HCT116 (cell line): ENCODE results near the gene SPOCK3. TPM values are rescaled to one million over a fixed set of nuclear protein-coding genes. Genes with fewer than 3 reads are reported as not detected.

Experiments used
- ATAC-seq: fragments of 200-7000 bp; cut with Tn5 transposase; 2 replicates; pipeline ENCODE4 v1.9.1; 2020; ENCODE audit warnings: mild to moderate bottlenecking, moderate library complexity
- BruUV-seq: library from RNA; stranded (reverse); fragments of 400-500 nt; replicated peaks from 2 replicates; lab custom pipeline; 2021; lab: Mats Ljungman, UMichigan
- CTCF ChIA-PET: fragments of 300-600 bp; sonication (Branson Sonifier 250); formaldehyde crosslinking; loops from one replicate; lab custom pipeline; 2021; ENCODE audit warnings: antibody characterized with exemption; lab: Charles Lee
- POLR2A ChIA-PET: fragments of 300-600, 350-600 bp; sonication (Branson Sonifier 250); formaldehyde crosslinking; loops from one replicate; lab custom pipeline; 2021; ENCODE audit warnings: antibody characterized with exemption; lab: Charles Lee
- RAD21 ChIA-PET, 2 experiments: fragments of 300-600 bp; sonication (Branson Sonifier 250); formaldehyde crosslinking; loops; one replicate each; lab custom pipeline; 2023; ENCODE audit warnings: low total read pairs in 2 of 2; ENCODE audit not compliant: uncharacterized antibody in 2 of 2, unreplicated experiment in 2 of 2, low non-redundant PET in 1 of 2; lab: Charles Lee
- DNase-seq: peaks from one replicate; pipeline ENCODE4 v3.0.0-alpha.2; 2010; ENCODE audit warnings: low read depth, low spot score
- H2AFZ ChIP-seq: fragments of 200-600 bp; shearing (Covaris generic), sonication (generic); 2 replicates; pipeline ENCODE4 v1.6.1; 2017; ENCODE audit warnings: low read depth, mixed run types, mixed read lengths, antibody characterized with exemption, low read length; ENCODE audit not compliant: poor library complexity, severe bottlenecking
- H3K27ac ChIP-seq: 2 replicates; pipeline ENCODE4 v1.5.1; 2012; ENCODE audit warnings: low read depth, low read length
- H3K27me3 ChIP-seq: fragments of 200-600 bp; sonication (generic); 2 replicates; pipeline ENCODE4 v1.6.1; 2016; ENCODE audit warnings: mixed run types, low read length, mixed read lengths; ENCODE audit not compliant: insufficient read depth
- H3K36me3 ChIP-seq, 2 experiments: fragments of 200-500 bp in 1 of 2; fragments of 200-600 bp in 1 of 2; sonication (Bioruptor generic) in 1 of 2; sonication (generic) in 1 of 2; 2 replicates each; pipeline versions ENCODE4 v1.5.1 to v1.6.1; 2014 to 2016; ENCODE audit warnings: low read length in 2 of 2, inconsistent platforms in 1 of 2, mixed read lengths in 1 of 2, mixed run types in 1 of 2; ENCODE audit not compliant: insufficient read depth in 2 of 2, control insufficient read depth in 1 of 2
- H3K4me1 ChIP-seq, 2 experiments: fragments of 200-600 bp in 1 of 2; sonication (generic) in 1 of 2; 2 replicates each; pipeline versions ENCODE4 v1.5.1 to v1.6.1; 2012 to 2017; ENCODE audit warnings: low read length in 2 of 2, inconsistent platforms in 1 of 2, mild to moderate bottlenecking in 1 of 2, mixed read lengths in 1 of 2, mixed run types in 1 of 2, moderate library complexity in 1 of 2; ENCODE audit not compliant: insufficient read depth in 2 of 2, control insufficient read depth in 1 of 2
- H3K4me2 ChIP-seq: fragments of 200-600 bp; sonication (generic); 2 replicates; pipeline ENCODE4 v1.6.1; 2017; ENCODE audit warnings: mixed run types, low read length, mixed read lengths
- H3K4me3 ChIP-seq, 2 experiments: fragments of 200-600 bp in 1 of 2; sonication (generic) in 1 of 2; replicated peaks in 1 of 2; 2 replicates each; pipeline ENCODE4 v1.5.1; 2011 to 2016; ENCODE audit warnings: low read length in 2 of 2, control low read depth in 1 of 2, low read depth in 1 of 2, mild to moderate bottlenecking in 1 of 2, mixed read lengths in 1 of 2, mixed run types in 1 of 2
- H3K79me2 ChIP-seq: fragments of 200-600 bp; sonication (generic); 2 replicates; pipeline ENCODE4 v1.6.1; 2017; ENCODE audit warnings: mild to moderate bottlenecking, mixed run types, low read length, moderate library complexity, mixed read lengths; ENCODE audit not compliant: insufficient read depth
- H3K9ac ChIP-seq: fragments of 200-600 bp; sonication (generic); 2 replicates; pipeline ENCODE4 v1.6.1; 2016; ENCODE audit warnings: low read length, mixed read lengths
- H3K9me2 ChIP-seq: fragments of 200-600 bp; sonication (generic), shearing (Covaris generic); 2 replicates; pipeline ENCODE4 v1.6.1; 2017; ENCODE audit warnings: mixed run types, mild to moderate bottlenecking, moderate library complexity; ENCODE audit not compliant: insufficient read depth
- H3K9me3 ChIP-seq, 2 experiments: fragments of 200-500 bp in 1 of 2; fragments of 200-600 bp in 1 of 2; sonication (Bioruptor generic) in 1 of 2; sonication (generic) in 1 of 2; 2 replicates each; pipeline ENCODE4 v1.6.1; 2014 to 2017; ENCODE audit warnings: low read length in 2 of 2, mixed read lengths in 2 of 2, inconsistent platforms in 1 of 2, low read depth in 1 of 2, mild to moderate bottlenecking in 1 of 2, mixed run types in 1 of 2, moderate library complexity in 1 of 2; ENCODE audit not compliant: control insufficient read depth in 1 of 2, insufficient read depth in 1 of 2
- H4K20me1 ChIP-seq: fragments of 200-600 bp; sonication (generic), shearing (Covaris generic); 2 replicates; pipeline ENCODE4 v1.6.1; 2017; ENCODE audit warnings: mixed run types, mild to moderate bottlenecking, moderate library complexity; ENCODE audit not compliant: insufficient read depth
- CBX3 ChIP-seq: IDR thresholded peaks from 2 replicates; pipeline ENCODE4 v1.6.1; 2012; ENCODE audit warnings: low read depth
- ELF1 ChIP-seq: IDR thresholded peaks from 2 replicates; pipeline ENCODE4 v1.6.1; 2012; ENCODE audit warnings: low read depth, borderline replicate concordance
- JUND ChIP-seq: IDR thresholded peaks from 2 replicates; pipeline ENCODE4 v1.6.1; 2012
- POLR2A ChIP-seq: IDR thresholded peaks from 2 replicates; pipeline ENCODE4 v1.7.0; 2011; ENCODE audit warnings: borderline replicate concordance; ENCODE audit not compliant: insufficient read depth, insufficient read length; ENCODE audit errors: extremely low read depth
- POLR2AphosphoS5 ChIP-seq: IDR thresholded peaks from 2 replicates; pipeline ENCODE4 v1.6.1; 2011; ENCODE audit warnings: mild to moderate bottlenecking, low read depth, low read length, moderate library complexity
- RAD21 ChIP-seq: IDR thresholded peaks from 2 replicates; pipeline ENCODE4 v1.6.1; 2012; ENCODE audit warnings: low read depth, mild to moderate bottlenecking
- YY1 ChIP-seq: IDR thresholded peaks from 2 replicates; pipeline ENCODE4 v1.6.1; 2011; ENCODE audit warnings: low read length, low read depth, moderate library complexity, mild to moderate bottlenecking; ENCODE audit not compliant: insufficient replicate concordance; ENCODE audit errors: extremely low read depth
- ZNF274 ChIP-seq: fragments of 200-500 bp; sonication (Bioruptor generic); IDR thresholded peaks from 2 replicates; pipeline ENCODE4 v1.6.1; 2014; ENCODE audit warnings: mild to moderate bottlenecking, low read depth, low read length, inconsistent platforms
- intact Hi-C: fragments of 100-400 bp; cut with micrococcal nuclease; formaldehyde crosslinking; loops from 2 replicates; pipeline ENCODE4 v1.10.0; 2022
- total RNA-seq: library from RNA; stranded (reverse); gene quantifications from one replicate; pipeline ENCODE4 v1.2.1, GENCODE V29; 2021; ENCODE audit not compliant: unreplicated experiment

The SPOCK3 gene
- total RNA-seq, 1 experiment from 2014 or later = 1.7 TPM

- H3K9ac ChIP-seq = no peak overlapping the region
- H3K27ac ChIP-seq = no peak overlapping the region
- no peak overlapping the region for H3K4me2 ChIP-seq
- no peaks in the 10 kb centered on the region for H3K9me3 ChIP-seq
- TF ChIP-seq YY1 = no peak
- TF ChIP-seq ELF1 = no peak
- TF ChIP-seq RAD21 = no peak
- no peak for TF ChIP-seq POLR2A
- no peaks in the 10 kb centered on the region for H3K9me2 ChIP-seq
- ChIA-PET RAD21 (no interaction called here), CTCF (no interaction called here), POLR2A (no interaction called here)
- H3K36me3 ChIP-seq = no peaks in the 10 kb centered on the region
- ATAC-seq (no peak), DNase-seq (no peak)
- no peaks in the 10 kb centered on the region for H3K79me2 ChIP-seq
- no peaks in the 10 kb centered on the region for H3K4me1 ChIP-seq
- BruUV-seq = no TSS peak
- no peak overlapping the region for H3K4me3 ChIP-seq
- no peaks in the 10 kb centered on the region for H3K27me3 ChIP-seq
- H2AFZ ChIP-seq = no peak overlapping the region
- intact Hi-C loops = no loop called here
- H4K20me1 ChIP-seq = no peaks in the 10 kb centered on the region
These were observed 507.5 kb downstream of the SPOCK3 start for GRCh38 chr4:166726832-166727231.

GRCh38 chr4:166724369-166724768, 509.9 kb downstream of the SPOCK3 start:
- Histone ChIP-seq H3K4me3 (no peak overlapping the region), H3K4me1 (no peaks in the 10 kb centered on the region), H2AFZ (no peak overlapping the region), H4K20me1 (no peaks in the 10 kb centered on the region), H3K27me3 (no peaks in the 10 kb centered on the region), H3K4me2 (no peak overlapping the region), H3K79me2 (no peaks in the 10 kb centered on the region), H3K36me3 (no peaks in the 10 kb centered on the region), H3K9me3 (no peaks in the 10 kb centered on the region), H3K9ac (no peak overlapping the region), H3K9me2 (no peaks in the 10 kb centered on the region), H3K27ac (no peak overlapping the region)
- TF ChIP-seq CBX3 (no peak), ZNF274 (no peak), JUND (no peak), POLR2A (no peak), POLR2AphosphoS5 (no peak)
- POLR2A ChIA-PET = no interaction called here
- BruUV-seq = no TSS peak
- DNase-seq = no peak
- RAD21 ChIA-PET = no interaction called here
- CTCF ChIA-PET = no interaction called here
- intact Hi-C loops = no loop called here
- ATAC-seq = no peak
